GM19099 (cell line): Measurements from ENCODE around the gene MSX2.

Experiments used
- POLR2A ChIP-seq: IDR thresholded peaks from 3 replicates; pipeline ENCODE4 v1.6.1; 2011; ENCODE audit warnings: low read depth; ENCODE audit not compliant: insufficient read length; ENCODE audit errors: extremely low read depth

Gene MSX2

GRCh38 chr5:174724484-174725260, at the start of gene MSX2:
TSS of gene MSX2 (plus strand) at chr5:174724582. CDS start at chr5:174724660, 78 bp downstream.
- no peak for TF ChIP-seq POLR2A

- no peak for TF ChIP-seq POLR2A
Observed at GRCh38 chr5:174675110-174675509, 49.3 kb upstream of the MSX2 start.

- no peak for TF ChIP-seq POLR2A
Observed at GRCh38 chr5:174675916-174676315, 48.5 kb upstream of the MSX2 start.

GRCh38 chr5:174678107-174678506, 46.3 kb upstream of the MSX2 start:
- no peak for TF ChIP-seq POLR2A

GRCh38 chr5:174680901-174681565, 43.3 kb upstream of the MSX2 start:
- no peak for TF ChIP-seq POLR2A

GRCh38 chr5:174687503-174687902, 36.9 kb upstream of the MSX2 start:
- TF ChIP-seq POLR2A, result no peak

- TF ChIP-seq POLR2A, result no peak
Observed at GRCh38 chr5:174688441-174689354, 35.7 kb upstream of the MSX2 start.

GRCh38 chr5:174690271-174690670, 34.1 kb upstream of the MSX2 start:
- no peak for TF ChIP-seq POLR2A

GRCh38 chr5:174692381-174692780, 32.0 kb upstream of the MSX2 start:
- TF ChIP-seq POLR2A, result no peak

GRCh38 chr5:174692982-174693422, 31.4 kb upstream of the MSX2 start:
- TF ChIP-seq POLR2A, result no peak

GRCh38 chr5:174693697-174694385, 30.5 kb upstream of the MSX2 start:
- TF ChIP-seq POLR2A, result no peak

- no peak for TF ChIP-seq POLR2A
Observed at GRCh38 chr5:174694611-174695010, 29.8 kb upstream of the MSX2 start.

- TF ChIP-seq POLR2A, result no peak
Observed at GRCh38 chr5:174698156-174698555, 26.2 kb upstream of the MSX2 start.

GRCh38 chr5:174699131-174699530, 25.3 kb upstream of the MSX2 start:
- no peak for TF ChIP-seq POLR2A
